Peyer's patch (tissue), 4 donors: ENCODE results near the gene MRGPRG.

ENCODE experiments used
- POLR2A ChIP-seq, 2 donors: fragments of 450-650 bp; IDR thresholded peaks; one replicate each; pipeline ENCODE4 v1.5.1; 2017; ENCODE audit warnings: antibody characterized with exemption in 2 of 2, mild to moderate bottlenecking in 2 of 2, moderate library complexity in 2 of 2
- TF ChIP-seq, protein P1 (sequence below), 6 experiments: fragments of 450-650 bp in 4 of 6; fragments of 200-600 bp in 2 of 6; sonication (generic) in 1 of 6; IDR thresholded peaks; one replicate each; pipeline ENCODE4 v1.5.1; 2017 to 2019; ENCODE audit warnings: antibody characterized with exemption in 6 of 6, mild to moderate bottlenecking in 3 of 6, moderate library complexity in 1 of 6

- TF ChIP-seq, protein P1, sequence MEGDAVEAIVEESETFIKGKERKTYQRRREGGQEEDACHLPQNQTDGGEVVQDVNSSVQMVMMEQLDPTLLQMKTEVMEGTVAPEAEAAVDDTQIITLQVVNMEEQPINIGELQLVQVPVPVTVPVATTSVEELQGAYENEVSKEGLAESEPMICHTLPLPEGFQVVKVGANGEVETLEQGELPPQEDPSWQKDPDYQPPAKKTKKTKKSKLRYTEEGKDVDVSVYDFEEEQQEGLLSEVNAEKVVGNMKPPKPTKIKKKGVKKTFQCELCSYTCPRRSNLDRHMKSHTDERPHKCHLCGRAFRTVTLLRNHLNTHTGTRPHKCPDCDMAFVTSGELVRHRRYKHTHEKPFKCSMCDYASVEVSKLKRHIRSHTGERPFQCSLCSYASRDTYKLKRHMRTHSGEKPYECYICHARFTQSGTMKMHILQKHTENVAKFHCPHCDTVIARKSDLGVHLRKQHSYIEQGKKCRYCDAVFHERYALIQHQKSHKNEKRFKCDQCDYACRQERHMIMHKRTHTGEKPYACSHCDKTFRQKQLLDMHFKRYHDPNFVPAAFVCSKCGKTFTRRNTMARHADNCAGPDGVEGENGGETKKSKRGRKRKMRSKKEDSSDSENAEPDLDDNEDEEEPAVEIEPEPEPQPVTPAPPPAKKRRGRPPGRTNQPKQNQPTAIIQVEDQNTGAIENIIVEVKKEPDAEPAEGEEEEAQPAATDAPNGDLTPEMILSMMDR (IDR thresholded peaks at IDR 0.05), result no peak
- TF ChIP-seq POLR2A (IDR thresholded peaks at IDR 0.05), result no peak
These were observed 30.0 kb downstream of the MRGPRG start for GRCh38 chr11:3188496-3189195.
